ENCODE data around the gene DLGAP1. TPM values are rescaled to one million over a fixed set of nuclear protein-coding genes. Genes with fewer than 3 reads are reported as not detected.

DLGAP1 gene
- total and polyA plus RNA-seq, 7 donors = 0.13 to 2.6 (median 1.3) TPM; not detected in 1

DNA sequence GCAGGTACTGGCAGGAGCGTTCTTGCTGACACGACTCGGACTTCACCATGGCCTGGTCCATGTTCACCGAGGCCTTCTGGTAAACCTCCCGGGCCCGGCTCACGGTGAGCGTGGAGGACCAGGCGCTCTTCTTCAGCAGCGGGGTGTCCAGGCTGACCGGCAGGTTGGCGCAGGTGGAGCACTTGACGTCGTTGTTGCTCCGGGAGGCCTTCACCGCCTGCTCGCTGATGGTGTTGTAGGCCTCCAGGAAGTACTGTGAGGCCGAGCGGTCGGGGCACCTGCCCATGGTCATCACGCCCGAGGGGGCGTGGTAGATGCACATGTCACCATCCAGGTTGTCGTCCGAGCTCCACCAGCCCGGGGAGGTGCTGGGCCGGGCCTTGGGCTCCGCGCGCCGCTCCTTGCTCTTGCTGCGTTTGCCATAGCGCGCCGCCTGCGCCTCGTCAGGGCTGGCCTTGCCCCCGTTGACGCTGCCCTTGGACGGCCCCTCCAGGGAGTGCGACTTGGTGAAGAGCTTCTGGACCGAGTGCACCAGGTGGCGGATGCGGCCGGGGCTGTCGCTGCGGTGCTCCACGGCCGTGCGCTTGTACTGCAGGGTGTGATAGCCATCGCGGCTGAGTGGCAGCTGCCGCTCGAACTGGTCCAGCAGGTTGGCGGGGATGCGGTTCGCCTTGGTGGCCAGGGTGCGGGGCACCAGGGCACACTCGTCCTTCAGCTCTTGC lies 575.8 kb downstream of the DLGAP1 start:
- no peaks in the 10 kb centered on the region for H3K4me1 ChIP-seq
- no peak overlapping the region for H3K4me3 ChIP-seq
- no peak overlapping the region for H3K27ac ChIP-seq
- no peaks in the 10 kb centered on the region for H3K27me3 ChIP-seq
- TF ChIP-seq POLR2A (IDR thresholded peaks at IDR 0.05) = no peak
- TF ChIP-seq POLR2AphosphoS5 (IDR thresholded peaks at IDR 0.05) = no peak
- TF ChIP-seq EP300 (IDR thresholded peaks at IDR 0.05) = no peak
- TF ChIP-seq, protein P1, sequence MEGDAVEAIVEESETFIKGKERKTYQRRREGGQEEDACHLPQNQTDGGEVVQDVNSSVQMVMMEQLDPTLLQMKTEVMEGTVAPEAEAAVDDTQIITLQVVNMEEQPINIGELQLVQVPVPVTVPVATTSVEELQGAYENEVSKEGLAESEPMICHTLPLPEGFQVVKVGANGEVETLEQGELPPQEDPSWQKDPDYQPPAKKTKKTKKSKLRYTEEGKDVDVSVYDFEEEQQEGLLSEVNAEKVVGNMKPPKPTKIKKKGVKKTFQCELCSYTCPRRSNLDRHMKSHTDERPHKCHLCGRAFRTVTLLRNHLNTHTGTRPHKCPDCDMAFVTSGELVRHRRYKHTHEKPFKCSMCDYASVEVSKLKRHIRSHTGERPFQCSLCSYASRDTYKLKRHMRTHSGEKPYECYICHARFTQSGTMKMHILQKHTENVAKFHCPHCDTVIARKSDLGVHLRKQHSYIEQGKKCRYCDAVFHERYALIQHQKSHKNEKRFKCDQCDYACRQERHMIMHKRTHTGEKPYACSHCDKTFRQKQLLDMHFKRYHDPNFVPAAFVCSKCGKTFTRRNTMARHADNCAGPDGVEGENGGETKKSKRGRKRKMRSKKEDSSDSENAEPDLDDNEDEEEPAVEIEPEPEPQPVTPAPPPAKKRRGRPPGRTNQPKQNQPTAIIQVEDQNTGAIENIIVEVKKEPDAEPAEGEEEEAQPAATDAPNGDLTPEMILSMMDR (IDR thresholded peaks at IDR 0.05) = no peak
- intact Hi-C loops (cut with DNase I) = no loop called here
- no peaks in the 10 kb centered on the region for H3K36me3 ChIP-seq
- WGBS, 2 donors = 96 to 97% methylated on average over 59 of the region's 59 CpGs
- H3K9me3 ChIP-seq = no peaks in the 10 kb centered on the region
- DNase-seq = no peak

DNA sequence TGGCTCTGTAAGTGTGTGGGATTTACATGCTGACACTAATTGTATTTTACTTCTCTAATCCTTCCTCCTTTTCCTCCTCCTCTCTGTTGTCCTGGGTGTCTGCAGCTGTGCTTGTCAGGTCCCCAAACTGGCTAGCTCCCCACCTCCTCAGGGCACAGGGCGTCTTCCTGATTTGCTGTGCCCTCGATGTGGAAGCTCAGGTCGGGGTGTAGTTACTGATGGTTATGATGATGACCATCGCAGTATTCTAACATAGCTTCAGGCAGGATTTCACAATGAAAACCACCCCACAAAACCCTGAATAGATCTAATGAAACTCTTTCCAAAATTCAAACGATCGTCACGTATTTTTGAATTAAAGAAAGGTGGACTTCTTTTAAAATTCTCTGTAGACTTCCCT lies 576.7 kb downstream of the DLGAP1 start:
- DNase-seq = no peak
- TF ChIP-seq POLR2AphosphoS5 (IDR thresholded peaks at IDR 0.05) (no peak), POLR2A (IDR thresholded peaks at IDR 0.05) (no peak), EP300 (IDR thresholded peaks at IDR 0.05) (no peak)
- TF ChIP-seq, protein P1 (IDR thresholded peaks at IDR 0.05) = no peak
- no peaks in the 10 kb centered on the region for H3K36me3 ChIP-seq
- intact Hi-C loops (cut with DNase I) = no loop called here
- H3K9me3 ChIP-seq = no peaks in the 10 kb centered on the region
- no peaks in the 10 kb centered on the region for H3K4me1 ChIP-seq
- H3K4me3 ChIP-seq = no peak overlapping the region
- H3K27ac ChIP-seq = no peak overlapping the region
- H3K27me3 ChIP-seq = no peaks in the 10 kb centered on the region
- 84 to 90% methylated on average over 7 of the region's 7 CpGs for WGBS, 2 donors

DNA sequence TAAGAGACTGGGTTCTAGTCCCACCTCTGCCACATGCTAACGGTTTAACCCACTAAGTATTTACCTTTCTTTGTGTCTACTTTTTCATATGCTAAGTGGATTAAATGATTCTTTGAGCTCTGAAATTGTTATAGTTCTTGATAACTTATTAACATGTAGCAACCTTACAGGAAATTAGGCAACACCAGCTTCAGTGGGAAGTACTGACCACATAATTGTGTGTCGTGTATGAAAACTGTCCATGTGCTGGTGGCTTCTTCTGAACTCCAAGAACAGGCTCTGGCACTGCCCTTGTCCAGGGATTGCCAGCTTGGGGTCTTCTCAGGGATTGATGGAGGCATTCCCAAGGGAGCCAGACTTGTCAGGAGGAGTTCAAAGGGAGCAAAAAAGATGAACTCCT lies 577.4 kb downstream of the DLGAP1 start:
- Histone ChIP-seq H3K4me3 (no peak overlapping the region), H3K4me1 (no peaks in the 10 kb centered on the region), H3K27ac (no peak overlapping the region), H3K36me3 (no peaks in the 10 kb centered on the region), H3K9me3 (no peaks in the 10 kb centered on the region), H3K27me3 (no peaks in the 10 kb centered on the region)
- intact Hi-C loops (cut with DNase I) = no loop called here
- TF ChIP-seq, protein P1 (IDR thresholded peaks at IDR 0.05) = no peak
- no peak for TF ChIP-seq POLR2AphosphoS5 (IDR thresholded peaks at IDR 0.05)
- no peak for TF ChIP-seq EP300 (IDR thresholded peaks at IDR 0.05)
- no peak for TF ChIP-seq POLR2A (IDR thresholded peaks at IDR 0.05)
- WGBS, 2 donors = 46 to 62% methylated on average over 2 of the region's 2 CpGs
- DNase-seq = no peak

DNA sequence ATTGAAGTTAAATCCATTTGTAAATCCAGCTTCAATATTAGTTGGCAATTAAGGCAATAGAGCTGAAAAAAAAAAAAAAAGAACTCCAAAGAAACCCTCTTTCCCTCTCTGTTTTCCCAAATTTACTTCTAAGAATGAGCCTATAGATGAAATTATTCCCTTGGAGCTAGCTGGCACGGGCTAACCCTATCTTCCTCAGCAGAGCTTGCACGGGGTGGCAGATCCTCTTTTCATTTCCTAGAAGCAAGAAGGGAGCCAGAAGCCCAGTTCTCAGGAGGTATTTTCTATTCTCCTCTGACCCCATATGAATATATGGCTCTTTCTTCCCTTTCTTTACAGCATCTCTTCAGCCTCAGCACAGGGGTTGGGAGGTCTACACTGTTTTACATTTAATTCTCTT lies 579.1 kb downstream of the DLGAP1 start:
- 44 to 63% methylated on average over 2 of the region's 2 CpGs for WGBS, 2 donors
- intact Hi-C loops (cut with DNase I) = no loop called here
- TF ChIP-seq EP300 (IDR thresholded peaks at IDR 0.05) (no peak), POLR2A (IDR thresholded peaks at IDR 0.05) (no peak), POLR2AphosphoS5 (IDR thresholded peaks at IDR 0.05) (no peak)
- TF ChIP-seq, protein P1 (IDR thresholded peaks at IDR 0.05) = no peak

DNA sequence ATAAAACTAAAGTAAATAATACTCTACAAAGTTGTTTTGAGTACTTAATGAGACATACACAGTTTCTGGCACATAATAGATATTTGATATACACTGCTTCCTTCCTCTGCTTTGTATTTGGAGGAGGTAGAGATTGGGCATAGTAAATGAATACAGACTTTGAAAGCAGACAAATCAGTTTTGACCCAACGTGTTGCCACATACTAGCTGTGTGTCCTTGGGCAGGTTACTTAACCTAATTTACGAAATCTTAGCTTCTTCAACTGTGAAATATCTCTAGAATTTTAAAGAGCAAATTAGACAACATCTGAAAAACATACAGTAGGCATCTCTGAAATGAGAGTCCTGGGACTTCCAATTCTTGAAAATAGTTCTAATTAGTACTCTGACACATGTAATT lies 579.7 kb downstream of the DLGAP1 start:
- Histone ChIP-seq H3K27ac (no peak overlapping the region), H3K36me3 (no peaks in the 10 kb centered on the region), H3K4me1 (no peaks in the 10 kb centered on the region), H3K9me3 (no peaks in the 10 kb centered on the region), H3K4me3 (no peak overlapping the region), H3K27me3 (no peaks in the 10 kb centered on the region)
- no peak for DNase-seq
- 55 to 77% methylated on average over 2 of the region's 2 CpGs for whole genome bisulfite sequencing, 2 donors
- intact Hi-C loops (cut with DNase I) = no loop called here
- TF ChIP-seq, protein P1 (IDR thresholded peaks at IDR 0.05) = no peak
- TF ChIP-seq POLR2A (IDR thresholded peaks at IDR 0.05) = no peak
- TF ChIP-seq EP300 (IDR thresholded peaks at IDR 0.05) = no peak
- TF ChIP-seq POLR2AphosphoS5 (IDR thresholded peaks at IDR 0.05) = no peak

More for the DNA sequence above, 579.1 kb downstream of the DLGAP1 start:
- Histone ChIP-seq H3K4me3 (no peak overlapping the region), H3K27me3 (no peaks in the 10 kb centered on the region), H3K4me1 (no peaks in the 10 kb centered on the region), H3K9me3 (no peaks in the 10 kb centered on the region), H3K36me3 (no peaks in the 10 kb centered on the region), H3K27ac (no peak overlapping the region)
- DNase-seq = no peak
